AG10803 (cell line): ENCODE results near the gene TTC32.
"Not testable (repeated sequence)": the region's sequence is repeated elsewhere in the genome, so short reads cannot be mapped to it uniquely, and the experiment has no call there.

Experiments used
- DNase-seq: peaks from one replicate; pipeline ENCODE4 v3.0.0; 2010; ENCODE audit warnings: low read depth
- H3K4me3 ChIP-seq: 2 replicates; pipeline ENCODE4 v1.5.1; 2011; ENCODE audit warnings: mild to moderate bottlenecking, low read length, control low read depth
- TF ChIP-seq, protein P1 (sequence below): conservative IDR thresholded peaks from 2 replicates; pipeline ENCODE4 v1.5.1; 2011; ENCODE audit warnings: mild to moderate bottlenecking, low read length, control low read depth, inconsistent platforms

Gene TTC32

DNA sequence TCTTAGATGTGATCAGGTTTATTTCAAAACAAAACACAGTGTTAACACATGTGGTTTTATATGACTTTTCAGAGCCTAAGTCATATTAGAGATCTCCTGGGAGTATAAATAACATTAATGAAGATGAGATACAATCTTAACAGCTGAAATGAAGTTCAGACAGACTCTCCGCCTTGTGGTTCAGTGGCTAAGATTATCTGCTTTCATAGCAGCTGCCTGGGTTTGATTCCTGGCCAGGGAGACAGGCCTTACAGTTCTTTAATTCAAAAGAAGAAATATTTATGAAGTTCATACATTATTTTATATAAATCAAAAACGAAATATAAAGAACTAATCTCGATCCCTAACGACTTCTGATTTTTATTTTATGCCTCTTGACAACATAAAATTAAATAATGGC is 35.2 kb upstream of the TTC32 start:
- H3K4me3 ChIP-seq, result no peak overlapping the region
- TF ChIP-seq, protein P1, sequence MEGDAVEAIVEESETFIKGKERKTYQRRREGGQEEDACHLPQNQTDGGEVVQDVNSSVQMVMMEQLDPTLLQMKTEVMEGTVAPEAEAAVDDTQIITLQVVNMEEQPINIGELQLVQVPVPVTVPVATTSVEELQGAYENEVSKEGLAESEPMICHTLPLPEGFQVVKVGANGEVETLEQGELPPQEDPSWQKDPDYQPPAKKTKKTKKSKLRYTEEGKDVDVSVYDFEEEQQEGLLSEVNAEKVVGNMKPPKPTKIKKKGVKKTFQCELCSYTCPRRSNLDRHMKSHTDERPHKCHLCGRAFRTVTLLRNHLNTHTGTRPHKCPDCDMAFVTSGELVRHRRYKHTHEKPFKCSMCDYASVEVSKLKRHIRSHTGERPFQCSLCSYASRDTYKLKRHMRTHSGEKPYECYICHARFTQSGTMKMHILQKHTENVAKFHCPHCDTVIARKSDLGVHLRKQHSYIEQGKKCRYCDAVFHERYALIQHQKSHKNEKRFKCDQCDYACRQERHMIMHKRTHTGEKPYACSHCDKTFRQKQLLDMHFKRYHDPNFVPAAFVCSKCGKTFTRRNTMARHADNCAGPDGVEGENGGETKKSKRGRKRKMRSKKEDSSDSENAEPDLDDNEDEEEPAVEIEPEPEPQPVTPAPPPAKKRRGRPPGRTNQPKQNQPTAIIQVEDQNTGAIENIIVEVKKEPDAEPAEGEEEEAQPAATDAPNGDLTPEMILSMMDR, result no peak
- DNase-seq, result no peak

DNA sequence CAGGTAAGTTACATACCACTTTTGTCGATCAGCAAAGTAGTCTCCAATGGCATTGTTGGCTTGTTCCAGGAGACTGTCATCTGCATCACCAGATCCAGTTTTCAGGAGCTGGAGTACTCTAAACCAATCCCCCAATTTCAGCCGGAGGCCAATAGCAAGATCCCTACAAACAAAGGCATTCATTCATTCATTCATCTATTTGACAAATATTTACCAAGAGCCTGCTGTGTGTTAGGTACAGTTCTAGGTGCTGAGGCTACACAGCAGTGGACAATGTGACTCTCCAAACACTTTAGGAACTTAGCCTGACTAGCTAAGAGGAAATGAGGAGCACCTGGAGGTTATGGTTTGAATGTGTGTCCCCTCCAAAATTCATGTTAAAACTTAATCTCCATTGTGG is 34.4 kb upstream of the TTC32 start:
- no peak overlapping the region for H3K4me3 ChIP-seq
- DNase-seq, result no peak
- TF ChIP-seq, protein P1, result no peak

- TF ChIP-seq, protein P1, result no peak
- H3K4me3 ChIP-seq, result no peak overlapping the region
- DNase-seq, result peak; percentile 82
Observed at GRCh38 chr2:19933351-19933981, 31.7 kb upstream of the TTC32 start.

- TF ChIP-seq, protein P1, result no peak
- no peak overlapping the region for H3K4me3 ChIP-seq
Observed at GRCh38 chr2:19932928-19933327, 31.1 kb upstream of the TTC32 start.

GRCh38 chr2:19929226-19929625 is 27.4 kb upstream of the TTC32 start:
- TF ChIP-seq, protein P1, result no peak
- no peak overlapping the region for H3K4me3 ChIP-seq
- DNase-seq, result no peak

More at GRCh38 chr2:19932928-19933327, 31.1 kb upstream of the TTC32 start:
- DNase-seq, result no peak

DNA sequence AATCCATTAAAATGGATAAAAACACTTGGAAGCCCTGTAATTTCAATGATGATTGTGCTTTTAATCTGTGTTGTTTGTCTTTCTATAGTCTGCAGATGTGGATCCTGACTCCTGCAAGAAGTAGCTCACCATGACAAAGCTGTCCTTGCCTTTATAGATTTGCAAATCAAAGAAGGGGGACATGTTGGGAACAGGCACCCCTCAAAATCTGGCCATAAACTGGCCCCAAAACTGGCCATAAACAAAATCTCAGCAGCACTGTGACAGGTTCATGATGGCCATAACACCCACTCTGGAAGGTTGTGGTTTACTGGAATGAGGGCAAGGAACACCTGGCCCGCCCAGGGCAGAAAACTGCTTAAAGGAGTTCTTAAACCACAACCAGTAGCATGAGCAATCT is 26.0 kb upstream of the TTC32 start:
- not testable (repeated sequence) for H3K4me3 ChIP-seq, DNase-seq

GRCh38 chr2:19924526-19924925 is 22.7 kb upstream of the TTC32 start:
- not testable (repeated sequence) for H3K4me3 ChIP-seq, DNase-seq

GRCh38 chr2:19922188-19922587 is 20.4 kb upstream of the TTC32 start:
- H3K4me3 ChIP-seq, DNase-seq: not testable (repeated sequence)

DNA sequence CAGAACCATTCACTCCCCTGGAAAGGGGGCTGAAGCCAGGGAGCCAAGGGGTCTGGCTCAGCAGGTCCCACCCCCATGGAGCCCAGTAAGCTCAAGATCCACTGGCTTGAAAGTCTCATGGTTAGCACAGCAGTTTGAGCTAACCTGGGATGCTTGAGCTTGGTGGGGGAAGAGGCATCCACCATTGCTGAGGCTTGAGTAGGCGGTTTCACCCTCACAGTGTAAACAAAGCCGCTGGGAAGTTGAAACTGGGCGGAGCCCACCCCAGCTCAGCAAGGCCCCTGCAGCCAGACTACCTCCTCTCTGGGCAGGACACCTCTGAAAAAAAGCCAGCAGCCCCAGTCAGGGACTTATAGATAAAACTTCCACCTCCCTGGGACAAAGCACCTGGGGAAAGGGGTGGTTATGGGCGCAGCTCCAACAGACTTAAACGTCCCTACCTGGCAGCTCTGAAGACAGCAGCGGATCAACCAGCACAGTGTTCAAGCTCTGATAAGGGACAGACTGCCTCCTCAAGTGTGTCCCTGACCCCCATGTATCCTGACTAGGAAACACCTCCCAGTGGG is 14.7 kb upstream of the TTC32 start:
- DNase-seq, result no peak
- TF ChIP-seq, protein P1, result no peak
- no peak overlapping the region for H3K4me3 ChIP-seq
